GM20431 (cell line): ENCODE measurements around the gene ZNF296.

Experiments used
- in situ Hi-C: fragments of 300-500 bp; cut with MseI, MboI; formaldehyde crosslinking; loops from one replicate; pipeline ENCODE4 v1.15.0; 2020; ENCODE audit warnings: low sequenced_read_pairs; ENCODE audit not compliant: unreplicated experiment

ZNF296 gene

DNA sequence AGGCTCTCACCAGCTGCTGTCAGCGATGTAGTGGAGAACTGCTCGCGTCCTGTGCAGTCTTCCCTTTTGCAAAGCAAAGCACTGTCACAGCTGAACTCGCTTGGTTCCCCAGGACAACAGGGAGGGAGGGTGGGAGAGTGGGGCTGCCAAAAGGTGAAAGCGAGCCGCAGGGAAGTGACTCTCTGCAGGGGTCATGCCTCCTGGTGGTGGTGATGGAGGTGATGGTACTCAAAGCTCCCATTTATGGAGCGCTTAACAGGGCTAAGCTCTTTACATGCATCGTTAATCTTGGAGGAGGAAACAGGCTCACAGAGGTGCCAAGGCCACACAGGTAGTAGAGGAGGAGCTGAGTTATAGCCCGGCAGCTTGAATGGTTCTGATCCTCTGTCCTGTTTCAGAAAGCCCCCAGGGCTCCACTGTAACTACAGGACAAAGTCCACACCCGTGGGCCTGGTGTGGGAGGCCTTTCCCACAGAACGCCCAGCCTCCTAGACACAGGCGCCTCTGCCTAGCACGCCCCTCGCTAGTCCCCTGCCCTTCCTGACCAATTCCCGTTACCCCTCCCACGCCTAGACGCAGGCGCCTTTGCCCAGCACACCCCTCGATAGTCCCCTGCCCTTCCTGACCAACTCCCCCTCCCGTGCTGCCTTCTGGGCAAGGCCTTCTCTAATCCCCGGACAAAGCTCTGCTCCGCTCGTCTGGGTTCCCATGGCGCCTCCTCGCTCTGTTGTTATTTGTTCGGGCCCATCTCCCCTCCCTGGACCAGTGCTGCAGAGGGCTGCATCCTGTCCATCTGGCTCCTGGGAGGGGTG, 27.4 kb upstream of the ZNF296 start:
- in situ Hi-C loops = no loop called here

- in situ Hi-C loops = no loop called here
These were observed 26.9 kb upstream of the ZNF296 start for GRCh38 chr19:45103156-45103507.

DNA sequence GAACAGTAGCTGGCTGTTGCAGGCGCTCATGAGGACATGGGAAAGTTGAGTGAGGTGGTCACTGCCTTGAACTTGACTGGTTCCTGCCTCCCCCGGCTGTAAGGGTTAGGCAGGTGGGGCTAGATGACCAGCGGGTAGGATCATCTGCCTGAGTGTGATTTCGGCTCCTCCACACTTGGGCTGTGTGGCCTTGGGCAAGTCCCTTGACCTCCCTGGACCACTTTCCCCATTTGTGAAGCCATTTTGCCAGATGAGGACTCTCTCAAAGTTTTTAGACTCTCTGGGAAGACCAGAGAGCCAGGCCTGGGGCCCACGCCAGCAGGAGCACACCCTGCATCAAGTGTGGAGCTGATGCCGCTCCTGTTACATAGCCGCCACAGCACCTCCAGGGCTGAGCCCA, 26.2 kb upstream of the ZNF296 start:
- in situ Hi-C loops = no loop called here

DNA sequence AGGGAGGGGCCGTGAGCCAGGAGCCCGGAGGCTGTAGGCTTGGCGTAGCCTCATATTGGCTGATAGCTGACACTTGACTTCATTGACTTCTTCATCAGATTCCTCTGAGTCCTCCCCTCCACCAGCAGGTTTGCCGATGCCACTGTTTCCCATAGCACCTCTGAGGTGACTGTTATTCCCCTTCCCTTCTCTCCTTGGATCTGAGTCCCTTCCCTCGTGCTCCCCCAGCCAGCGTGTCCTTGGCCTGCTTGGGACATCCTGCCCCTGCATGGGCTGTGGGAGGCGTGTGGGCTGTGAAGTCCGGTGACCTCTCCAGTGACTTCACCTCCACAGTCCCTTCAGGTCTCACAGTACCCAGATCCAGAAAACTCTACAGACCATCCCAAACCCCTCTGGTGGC, 25.5 kb upstream of the ZNF296 start:
- in situ Hi-C loops = no loop called here

GRCh38 chr19:45100846-45101252, 24.6 kb upstream of the ZNF296 start:
- in situ Hi-C loops = no loop called here

GRCh38 chr19:45100201-45100600, 23.9 kb upstream of the ZNF296 start:
- in situ Hi-C loops = no loop called here

DNA sequence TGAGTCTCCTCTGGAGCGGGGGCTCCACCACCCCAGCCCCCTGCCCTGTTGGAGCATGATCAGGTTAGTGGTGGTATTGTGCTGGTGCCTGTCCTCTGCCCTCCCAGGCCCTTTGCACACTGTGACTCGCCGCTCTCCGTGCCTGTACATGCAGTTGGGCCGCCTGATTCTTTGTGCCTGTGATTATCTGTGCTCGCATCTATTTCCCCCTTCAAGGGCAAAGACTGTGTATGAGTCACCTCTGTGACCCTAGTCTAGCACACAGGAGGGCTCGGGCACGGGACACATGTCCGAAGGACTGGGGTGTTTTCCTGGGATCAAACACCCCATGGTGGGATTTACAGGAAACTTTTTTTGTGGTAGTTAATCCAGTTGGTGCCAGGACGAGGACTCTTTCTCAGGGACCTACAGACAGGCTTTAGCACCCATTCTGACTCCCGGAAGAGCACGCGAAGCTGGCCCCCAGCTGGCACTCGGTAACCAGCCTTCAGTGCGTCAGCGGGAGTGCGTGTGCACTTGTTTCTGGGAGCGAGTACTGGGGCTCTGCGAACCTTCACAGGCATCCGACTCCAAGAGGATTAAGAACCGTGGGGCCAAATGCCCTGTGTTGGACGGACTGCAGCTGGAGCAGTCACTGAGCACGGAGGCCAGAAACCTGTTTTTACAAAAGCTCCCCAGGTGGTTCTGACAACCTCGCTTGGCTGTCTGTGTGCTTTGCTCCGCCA, 23.4 kb upstream of the ZNF296 start:
- in situ Hi-C loops = no loop called here

GRCh38 chr19:45098521-45099466, 22.5 kb upstream of the ZNF296 start:
- in situ Hi-C loops = no loop called here

GRCh38 chr19:45097776-45098520, 21.7 kb upstream of the ZNF296 start:
- in situ Hi-C loops = no loop called here

GRCh38 chr19:45097450-45097775, 21.1 kb upstream of the ZNF296 start:
- in situ Hi-C loops = no loop called here

- in situ Hi-C loops = no loop called here
These were observed 20.4 kb upstream of the ZNF296 start for GRCh38 chr19:45096700-45097099.

GRCh38 chr19:45095496-45096413, 19.5 kb upstream of the ZNF296 start:
- in situ Hi-C loops = no loop called here

- in situ Hi-C loops = no loop called here
These were observed 18.4 kb upstream of the ZNF296 start for GRCh38 chr19:45094707-45095106.

DNA sequence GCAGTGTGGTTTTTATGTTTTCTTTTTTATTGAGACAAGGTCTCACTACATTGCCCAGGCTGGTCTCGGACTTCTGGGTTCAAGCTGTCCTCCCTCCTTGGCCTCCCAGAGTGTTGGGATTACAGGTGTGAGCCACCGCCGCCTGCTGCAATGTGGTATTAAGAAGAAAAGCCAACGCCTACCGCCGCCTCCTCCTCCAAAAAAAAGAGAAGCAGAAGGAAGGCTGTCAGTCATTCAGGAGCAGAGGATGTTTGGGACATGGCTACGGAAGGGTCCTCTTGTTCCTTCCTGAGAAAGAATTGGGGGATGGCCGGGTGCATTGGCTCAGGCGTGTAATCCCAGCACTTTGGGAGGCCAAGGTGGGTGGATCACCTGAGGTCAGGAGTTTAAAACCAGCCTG, 17.9 kb upstream of the ZNF296 start:
- in situ Hi-C loops = no loop called here

DNA sequence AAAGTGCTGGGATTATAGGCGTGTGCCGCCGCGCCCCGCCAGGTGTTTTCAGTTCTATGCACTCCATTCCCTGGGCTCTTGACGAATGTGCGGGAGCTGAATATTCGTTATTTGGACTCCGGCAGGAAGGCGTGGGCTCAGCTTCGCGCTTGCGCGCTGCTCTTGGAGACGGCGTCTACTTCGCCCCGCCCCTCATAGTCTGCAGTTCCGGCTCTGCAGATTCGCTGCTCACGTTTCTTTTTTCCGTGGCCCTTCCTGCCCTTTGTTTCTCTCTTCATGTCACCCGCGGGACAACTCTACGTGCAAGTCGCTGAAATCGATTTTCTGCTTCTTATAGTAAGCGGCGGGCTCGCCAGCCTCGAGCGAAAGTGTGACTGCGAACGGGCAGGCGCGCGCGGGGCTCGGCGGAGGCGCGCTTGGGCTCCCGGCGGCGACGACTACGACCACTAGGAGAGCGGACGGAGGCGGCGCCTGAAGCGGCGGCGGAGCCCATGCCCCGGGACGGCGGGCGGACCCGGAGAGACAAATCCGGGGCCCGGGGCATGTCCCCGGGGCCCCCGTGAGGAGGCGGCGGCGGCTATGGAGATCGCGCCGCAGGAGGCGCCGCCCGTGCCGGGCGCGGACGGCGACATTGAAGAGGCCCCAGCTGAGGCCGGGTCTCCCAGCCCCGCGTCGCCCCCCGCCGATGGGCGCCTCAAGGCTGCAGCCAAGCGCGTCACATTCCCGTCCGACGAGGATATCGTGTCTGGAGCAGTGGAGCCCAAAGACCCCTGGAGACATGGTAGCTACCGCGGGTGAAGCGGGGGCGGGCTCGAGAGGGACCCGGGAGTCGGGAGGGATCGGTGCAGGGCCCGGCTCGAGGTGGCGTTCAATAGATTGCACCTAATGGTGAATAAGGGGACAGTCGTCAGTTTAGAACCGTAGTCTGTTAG, 16.7 kb upstream of the ZNF296 start, which contains the start of gene PPP1R37:
Gene PPP1R37, plus strand, starts transcription at position 433 of the 932 bp plus-strand sequence. Its CDS starts 147 bp downstream, at position 580.
- in situ Hi-C loops = no loop called here

DNA sequence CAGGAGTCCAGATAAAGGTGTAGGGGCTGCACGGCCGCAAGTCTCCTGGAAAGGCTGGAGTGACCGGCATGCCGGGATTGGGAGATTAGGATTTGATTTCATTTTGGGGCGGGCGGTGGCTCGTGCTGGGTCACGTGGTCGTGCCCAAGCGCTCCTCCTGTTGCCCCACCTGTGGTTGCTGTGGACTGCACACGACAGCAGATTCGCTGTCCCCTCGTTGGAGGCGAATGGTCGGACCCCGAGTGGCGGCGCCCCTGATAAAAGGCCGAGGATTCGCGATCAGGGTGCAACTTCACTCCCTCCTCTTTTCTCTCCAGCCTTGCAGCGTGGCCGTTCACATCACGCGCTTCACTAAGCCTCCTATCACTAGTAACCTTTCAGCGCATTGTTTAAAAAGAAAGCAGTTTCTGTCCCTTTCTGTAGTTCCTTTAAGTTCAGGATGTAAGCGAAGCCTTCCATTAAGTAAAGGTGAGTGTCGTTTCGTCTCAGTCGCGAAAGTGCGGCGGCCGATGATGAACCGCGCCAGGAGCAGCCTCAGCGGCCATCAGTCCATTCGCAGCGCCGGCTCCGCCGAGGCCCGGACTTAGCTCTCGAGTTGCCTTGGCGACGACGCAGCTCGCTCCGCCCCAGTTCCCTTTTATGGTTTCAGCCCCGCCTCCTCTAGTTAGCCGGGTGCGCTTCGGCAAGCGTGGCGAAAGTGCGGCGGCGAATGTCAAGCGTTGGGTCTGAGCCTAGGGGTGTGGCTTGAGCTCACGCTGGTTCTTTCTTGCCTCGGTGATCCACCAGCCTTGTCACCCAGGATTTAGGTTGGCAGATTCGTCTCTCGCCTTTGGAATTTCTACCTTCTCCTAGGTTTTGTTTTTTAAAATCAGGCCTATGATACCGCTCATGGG, 15.0 kb upstream of the ZNF296 start:
- in situ Hi-C loops = no loop called here

- in situ Hi-C loops = no loop called here
These were observed 14.3 kb upstream of the ZNF296 start for GRCh38 chr19:45090606-45091005.
